ENCODE results near the gene EPN2.

DNA sequence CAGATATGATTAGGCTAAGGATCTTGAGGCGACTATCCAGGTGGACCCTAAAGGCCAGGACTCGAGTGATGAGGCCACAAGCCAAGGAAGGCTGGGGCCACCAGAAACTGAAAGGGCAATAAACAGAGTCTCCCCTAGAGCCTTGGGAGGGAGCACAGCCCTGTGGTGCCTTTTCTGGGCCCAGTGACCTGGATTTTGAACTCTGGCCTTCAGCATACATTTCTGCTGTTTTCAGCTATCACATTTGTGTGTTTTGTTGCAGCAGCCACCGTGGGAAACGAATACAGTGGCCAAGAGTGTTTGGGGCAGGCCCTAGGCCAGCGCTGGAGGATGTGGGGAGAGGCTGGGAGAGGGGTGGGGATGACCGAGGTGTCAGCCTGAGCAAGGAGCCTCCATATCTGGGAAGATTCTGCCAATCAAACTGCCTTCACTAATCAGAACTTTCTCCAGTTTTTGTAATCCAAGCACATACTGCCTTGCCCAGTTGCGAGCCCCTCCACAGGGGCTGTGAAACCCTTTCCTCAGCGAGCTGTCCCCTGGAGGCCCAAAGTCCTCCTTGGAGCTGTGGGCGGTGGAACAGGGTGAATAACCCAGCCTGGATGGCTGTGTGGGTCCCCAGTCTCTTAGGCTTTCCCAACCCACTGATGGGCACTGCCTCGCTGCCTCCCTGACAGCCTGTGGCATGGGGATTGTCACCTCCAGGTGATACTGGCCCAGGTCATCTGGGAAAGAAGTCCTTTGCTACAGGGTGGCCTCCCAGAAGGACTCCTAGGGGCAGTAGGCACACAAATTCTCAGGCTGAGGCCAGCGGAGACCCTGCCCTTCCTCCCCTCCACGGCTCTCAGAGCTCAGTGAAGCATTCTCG, 108.6 kb downstream of the EPN2 start:
- TF ChIP-seq, protein P1, sequence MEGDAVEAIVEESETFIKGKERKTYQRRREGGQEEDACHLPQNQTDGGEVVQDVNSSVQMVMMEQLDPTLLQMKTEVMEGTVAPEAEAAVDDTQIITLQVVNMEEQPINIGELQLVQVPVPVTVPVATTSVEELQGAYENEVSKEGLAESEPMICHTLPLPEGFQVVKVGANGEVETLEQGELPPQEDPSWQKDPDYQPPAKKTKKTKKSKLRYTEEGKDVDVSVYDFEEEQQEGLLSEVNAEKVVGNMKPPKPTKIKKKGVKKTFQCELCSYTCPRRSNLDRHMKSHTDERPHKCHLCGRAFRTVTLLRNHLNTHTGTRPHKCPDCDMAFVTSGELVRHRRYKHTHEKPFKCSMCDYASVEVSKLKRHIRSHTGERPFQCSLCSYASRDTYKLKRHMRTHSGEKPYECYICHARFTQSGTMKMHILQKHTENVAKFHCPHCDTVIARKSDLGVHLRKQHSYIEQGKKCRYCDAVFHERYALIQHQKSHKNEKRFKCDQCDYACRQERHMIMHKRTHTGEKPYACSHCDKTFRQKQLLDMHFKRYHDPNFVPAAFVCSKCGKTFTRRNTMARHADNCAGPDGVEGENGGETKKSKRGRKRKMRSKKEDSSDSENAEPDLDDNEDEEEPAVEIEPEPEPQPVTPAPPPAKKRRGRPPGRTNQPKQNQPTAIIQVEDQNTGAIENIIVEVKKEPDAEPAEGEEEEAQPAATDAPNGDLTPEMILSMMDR (IDR thresholded peaks at IDR 0.05), result no peak
- no peak for TF ChIP-seq EP300 (IDR thresholded peaks at IDR 0.05)

Data from tibial nerve (tissue), 4 donors.